CD4-positive, alpha-beta T cell treated with Interleukin-2 at 100 ng/mL for 4 hours (primary cell): ENCODE measurements around the gene COL18A1.

Experiments used
- DNase-seq: peaks from one replicate; pipeline ENCODE4 v3.0.0-alpha.2; 2020; ENCODE audit warnings: low spot score

COL18A1 gene

DNA sequence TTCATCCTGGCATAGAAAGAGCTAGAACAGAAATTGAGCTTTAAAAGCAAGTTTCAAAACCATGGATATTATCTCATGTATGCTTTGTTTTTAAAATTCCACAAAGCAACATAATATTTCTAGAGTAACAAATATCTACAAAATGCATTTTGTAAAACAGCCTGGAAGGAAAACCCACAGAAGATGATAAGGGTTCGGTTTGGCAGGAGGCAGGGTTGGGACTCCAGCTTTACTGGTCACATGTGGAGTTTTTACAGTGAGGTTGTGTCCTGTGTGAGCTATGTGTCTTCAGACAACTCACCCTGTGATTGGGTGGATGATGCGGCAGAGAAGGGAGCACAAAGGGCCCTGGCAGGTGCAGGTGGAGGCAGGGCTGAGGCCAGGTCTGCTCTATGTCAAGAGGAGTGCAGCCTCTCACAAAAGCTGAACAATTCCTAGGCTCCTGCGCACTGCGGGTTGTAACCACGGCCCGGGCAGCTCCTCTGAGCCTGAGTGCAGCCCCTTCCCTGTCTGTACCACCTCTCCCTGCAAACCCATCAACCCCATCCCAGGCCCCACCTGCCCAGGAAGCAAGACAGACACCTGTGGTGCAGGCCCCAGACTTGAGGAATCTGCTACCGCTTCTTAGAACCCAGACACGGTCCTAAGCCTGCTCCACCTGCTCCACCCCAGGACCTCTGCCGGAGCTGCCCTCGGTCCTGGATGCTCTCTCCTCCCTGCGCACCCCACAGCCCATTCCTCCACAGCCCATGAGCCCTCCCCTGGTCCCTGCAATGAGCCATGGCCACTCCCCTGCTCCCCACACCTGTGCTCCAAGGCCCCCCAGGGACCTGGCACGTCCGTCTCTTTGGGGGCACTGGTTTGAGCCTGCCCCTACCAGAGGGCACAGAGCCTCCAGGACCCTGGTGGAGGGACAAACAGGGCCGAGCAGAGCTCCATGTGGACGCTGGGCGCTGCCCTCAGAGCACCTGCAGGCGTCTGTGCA lies 2.8 kb upstream of the COL18A1 start:
- DNase-seq = no peak

- no peak for DNase-seq
Observed at GRCh38 chr21:45403133-45403824, 1.7 kb upstream of the COL18A1 start.

DNA sequence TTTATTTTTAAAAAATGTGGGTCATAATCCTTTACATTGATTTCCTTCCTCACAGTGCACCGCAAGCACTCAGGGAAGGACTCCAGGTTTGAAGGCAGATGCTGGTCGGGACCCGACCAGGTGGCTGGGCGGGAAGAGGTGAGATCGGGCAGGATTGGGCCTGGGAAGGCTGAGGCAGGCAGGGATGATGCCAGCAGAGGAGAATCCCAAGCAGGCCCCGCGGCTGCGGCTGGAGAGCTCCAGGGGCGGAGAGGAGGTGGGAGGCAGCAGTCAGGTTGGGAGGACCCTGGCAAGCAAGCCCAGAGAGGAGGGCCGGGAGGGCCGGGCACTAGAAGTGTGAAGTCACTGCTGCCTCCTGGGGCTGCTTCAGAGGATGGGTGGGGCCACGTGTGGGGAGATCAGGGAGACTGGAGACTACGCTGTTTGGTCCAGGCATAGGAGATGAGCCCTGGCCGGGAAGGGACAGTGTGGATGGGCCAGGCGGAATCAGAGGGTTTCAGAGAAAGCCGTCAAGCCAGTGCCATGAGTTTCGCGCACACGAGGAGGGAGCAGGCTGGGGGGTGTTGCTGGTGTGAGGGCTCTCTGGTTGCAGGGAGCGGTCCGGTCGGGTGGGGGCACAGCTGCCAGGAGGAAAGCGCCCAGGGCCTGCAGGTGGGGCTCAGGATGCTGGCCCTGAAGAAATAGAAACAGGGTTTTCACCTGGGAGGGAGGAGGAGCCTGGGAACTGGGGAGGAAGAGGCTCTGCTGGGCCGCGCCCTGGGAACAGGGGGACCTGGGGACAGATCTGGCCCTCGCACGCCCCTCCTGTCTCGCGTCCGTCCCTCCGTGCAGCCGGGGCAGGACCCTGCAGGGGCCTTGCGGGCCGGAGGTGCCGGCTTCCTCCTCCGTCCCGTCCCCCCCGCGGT lies 888 bp upstream of the COL18A1 start:
- no peak for DNase-seq

DNA sequence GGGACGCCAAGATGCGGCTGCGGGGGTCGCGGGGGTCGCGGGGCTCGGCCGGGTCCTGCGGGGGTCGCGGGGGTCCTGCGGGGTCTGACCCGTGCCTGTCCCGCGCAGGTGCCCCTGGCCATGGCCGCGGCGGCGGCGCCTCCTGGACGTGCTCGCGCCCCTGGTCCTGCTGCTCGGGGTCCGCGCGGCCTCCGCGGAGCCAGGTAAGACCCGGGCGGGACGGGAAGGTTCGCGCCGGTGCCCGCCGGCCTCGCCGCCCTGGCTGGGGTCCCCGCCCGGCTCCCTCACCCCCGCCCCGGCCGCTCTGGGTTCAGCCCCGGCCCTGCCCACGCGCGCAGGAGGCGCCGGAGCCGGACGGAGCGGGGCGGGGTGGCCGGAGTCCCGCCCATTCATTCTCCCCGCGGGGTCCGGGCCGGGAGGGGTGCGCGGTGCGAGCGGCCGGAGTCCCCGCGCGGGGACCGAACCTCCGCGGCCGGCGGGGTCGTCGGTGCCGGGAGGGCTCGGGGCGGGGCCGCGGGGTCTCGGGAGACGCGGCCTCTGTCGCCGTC lies 380 bp downstream of the COL18A1 start:
- DNase-seq = no peak

- no peak for DNase-seq
Observed at GRCh38 chr21:45405819-45406762, 1.1 kb downstream of the COL18A1 start.

DNA sequence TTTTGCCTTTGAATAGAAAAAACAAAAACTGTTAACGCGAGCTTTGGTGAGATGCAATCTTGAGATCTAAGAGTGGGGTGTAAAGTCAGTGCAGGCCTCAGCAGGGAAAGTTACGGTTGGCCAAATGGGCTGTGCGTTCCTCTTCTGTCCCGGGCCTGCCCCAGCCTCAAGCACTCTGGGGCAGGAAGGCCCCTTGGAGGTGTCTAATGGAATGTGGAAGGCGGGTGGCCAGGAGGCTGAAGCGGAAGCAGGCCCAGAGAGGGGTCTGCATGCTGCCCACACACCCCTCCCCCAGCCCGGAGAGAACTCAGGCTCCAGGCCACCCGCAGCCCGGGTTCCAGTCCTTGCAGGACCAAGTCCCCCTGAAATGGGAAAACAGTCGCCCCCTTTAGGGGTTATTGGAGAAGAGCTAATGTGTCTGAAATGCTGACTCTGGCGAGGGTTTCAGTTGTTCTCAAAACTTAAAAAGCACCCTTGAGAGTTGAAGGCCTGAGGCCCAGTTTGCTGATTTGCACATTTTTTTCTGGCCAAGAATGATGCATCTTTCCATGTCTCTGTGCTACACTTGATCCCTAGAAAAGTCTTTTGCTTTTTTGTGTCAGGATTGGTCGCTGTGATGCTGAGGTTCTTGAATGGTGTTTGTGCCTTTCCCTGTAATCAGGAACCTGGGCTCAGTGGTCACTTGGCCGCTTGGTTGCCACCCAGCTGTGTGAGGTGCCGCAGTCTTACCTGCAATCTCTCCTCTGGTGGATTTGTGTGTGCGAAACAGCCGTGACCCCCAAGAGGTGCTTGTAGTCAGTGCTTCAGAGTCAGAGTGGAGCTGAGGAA lies 2.0 kb downstream of the COL18A1 start:
- no peak for DNase-seq

DNA sequence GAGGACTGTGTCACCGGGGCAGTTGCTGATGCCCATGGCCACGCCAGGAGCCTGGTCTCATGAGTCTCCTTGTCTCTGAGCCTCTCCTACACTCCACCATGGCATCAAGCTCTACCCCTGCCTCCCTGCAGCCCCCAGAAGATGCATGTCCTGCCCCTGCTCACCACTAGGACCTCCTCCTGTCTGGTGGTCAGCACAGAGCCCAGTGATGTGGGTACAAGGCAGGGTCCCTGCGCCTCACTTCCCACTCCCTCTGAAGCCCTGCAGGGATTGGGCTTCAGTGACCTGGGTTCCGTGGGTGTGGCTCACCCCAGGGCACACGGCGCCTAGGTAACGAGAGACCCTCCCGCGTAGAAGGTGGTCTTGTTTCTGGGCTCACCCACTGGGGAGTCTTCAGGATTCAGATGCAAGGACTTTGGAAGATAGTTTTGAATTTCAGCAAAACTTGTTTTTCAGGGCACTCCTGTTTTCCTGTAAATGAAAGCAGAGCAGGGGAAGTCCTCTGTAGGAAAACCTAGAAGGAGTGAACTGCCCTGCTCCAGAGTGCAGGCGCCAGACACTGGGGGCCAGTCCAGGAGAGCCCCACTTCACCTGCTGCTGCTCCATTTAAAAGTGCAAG lies 2.8 kb downstream of the COL18A1 start:
- DNase-seq = no peak

DNA sequence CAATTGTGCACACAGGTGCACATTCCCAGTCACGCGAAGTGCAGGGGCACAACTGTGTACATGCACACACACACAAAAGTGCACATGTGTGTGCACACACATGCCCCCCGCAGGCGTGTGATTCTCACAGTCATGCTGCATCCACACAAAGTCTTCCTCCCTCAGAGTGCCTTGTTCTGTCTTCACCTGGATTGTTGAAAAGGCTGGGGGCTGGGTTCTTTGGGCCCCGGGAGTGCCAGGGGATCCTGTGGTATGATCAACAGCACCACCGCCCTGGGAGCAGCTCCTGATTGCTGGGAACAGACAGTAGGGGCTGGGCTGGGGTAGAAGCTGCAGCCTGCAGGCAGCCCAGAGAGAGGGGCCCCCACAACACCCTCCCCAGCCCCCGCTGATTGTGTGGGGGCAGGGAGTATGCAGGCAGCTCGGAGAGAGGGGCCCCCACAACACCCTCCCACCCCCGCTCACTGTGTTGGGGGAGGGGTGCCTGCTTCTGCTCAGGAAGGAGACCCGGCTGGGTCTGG lies 3.4 kb downstream of the COL18A1 start:
- DNase-seq = no peak

DNA sequence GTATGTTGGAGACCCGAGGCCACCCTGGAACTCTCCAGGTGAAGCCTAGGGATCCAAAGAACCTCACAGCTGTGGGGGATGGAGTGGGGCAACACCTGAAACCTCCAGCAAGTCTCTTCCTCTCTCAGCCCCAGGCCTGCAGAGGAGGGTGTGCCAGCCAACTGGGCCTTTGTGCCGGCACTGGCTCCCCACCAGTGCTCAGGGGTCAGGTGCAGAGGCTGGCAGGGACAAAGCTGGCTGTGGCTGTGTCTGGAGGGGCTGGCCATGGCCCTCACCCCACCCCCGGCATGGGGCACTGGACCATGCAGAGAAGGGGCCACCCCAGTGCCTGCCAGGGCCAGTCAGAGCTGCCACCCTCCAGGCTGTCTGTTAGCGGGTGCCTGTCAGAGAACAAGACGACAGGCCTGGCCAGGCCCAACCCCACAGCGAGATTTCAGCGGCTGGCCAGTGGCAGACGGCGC lies 3.9 kb downstream of the COL18A1 start:
- DNase-seq = no peak

GRCh38 chr21:45409466-45410150 lies 4.6 kb downstream of the COL18A1 start:
- DNase-seq = no peak

- DNase-seq = no peak
Observed at GRCh38 chr21:45410151-45410864, 5.3 kb downstream of the COL18A1 start.

GRCh38 chr21:45410865-45411809 lies 6.2 kb downstream of the COL18A1 start:
- DNase-seq = no peak

GRCh38 chr21:45411810-45412206 lies 6.8 kb downstream of the COL18A1 start:
- no peak for DNase-seq

- DNase-seq = no peak
Observed at GRCh38 chr21:45412491-45412890, 7.5 kb downstream of the COL18A1 start.

DNA sequence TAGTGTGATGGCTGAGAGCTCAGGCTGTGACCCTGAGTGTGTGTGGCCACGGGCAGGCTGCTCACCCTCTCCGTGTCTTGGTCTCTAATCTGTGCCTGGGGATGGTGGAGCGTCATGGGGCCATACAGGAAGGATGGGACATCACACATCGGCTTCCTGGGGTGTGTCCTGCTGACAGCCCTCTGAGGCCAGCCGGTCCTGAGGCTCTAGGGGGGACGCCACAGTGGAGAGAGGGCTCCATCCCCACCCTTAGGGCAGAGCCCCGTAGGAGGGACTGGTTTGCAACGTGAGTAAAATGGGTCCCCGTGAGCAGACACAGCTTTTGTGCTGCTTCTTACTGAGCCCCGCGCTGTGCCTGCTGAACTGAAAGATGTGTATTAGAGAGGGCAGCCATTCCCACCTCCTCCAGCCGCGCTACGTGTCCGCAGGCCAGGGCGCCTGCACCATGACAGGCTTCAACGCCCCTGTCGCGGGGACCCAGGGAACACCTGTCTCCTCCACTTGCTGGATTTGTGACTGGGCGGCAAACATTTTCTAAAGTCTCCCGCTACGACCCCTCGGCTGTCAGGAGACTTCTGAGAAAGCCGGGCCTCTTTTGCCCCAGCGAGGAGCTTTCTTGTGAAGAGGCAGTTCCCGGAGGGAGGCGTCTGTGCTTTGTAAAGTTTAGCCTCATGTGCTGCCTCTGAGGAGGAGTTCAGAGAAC lies 8.1 kb downstream of the COL18A1 start:
- no peak for DNase-seq

DNA sequence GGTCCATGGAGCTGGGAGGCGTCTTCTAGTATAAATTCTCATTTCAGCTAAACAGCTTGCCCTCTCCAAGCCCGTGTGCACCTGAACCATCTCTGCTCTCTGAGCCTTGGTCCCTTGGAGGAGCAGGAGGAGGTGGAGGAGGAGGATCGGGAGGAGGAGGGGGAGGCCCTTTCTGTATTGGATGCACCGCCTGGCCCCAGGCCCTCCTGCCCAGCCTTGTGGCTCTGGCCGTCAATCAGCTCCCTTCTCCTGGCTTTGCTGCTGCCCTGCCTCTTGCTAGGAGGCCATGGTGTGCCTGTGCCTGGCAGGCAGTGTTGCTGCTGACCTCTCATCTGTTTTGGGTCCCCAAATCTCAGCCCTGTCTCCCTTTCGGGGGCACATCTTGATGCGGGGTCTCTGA lies 9.0 kb downstream of the COL18A1 start:
- DNase-seq = no peak
